Caco-2 (cell line): ENCODE data around the gene NCKAP5. TPM values are rescaled to one million over a fixed set of nuclear protein-coding genes. Genes with fewer than 3 reads are reported as not detected.

Experiments
- BruUV-seq: library from RNA; stranded (reverse); fragments of 400-500 nt; replicated peaks from 2 replicates; lab custom pipeline; 2021; lab: Mats Ljungman, UMichigan
- CTCF ChIA-PET: fragments of 300-600 bp; sonication (Branson Sonifier 250); formaldehyde crosslinking; loops from one replicate; lab custom pipeline; 2022; ENCODE audit warnings: antibody characterized with exemption; lab: Charles Lee
- POLR2A ChIA-PET: fragments of 300-600 bp; sonication (Branson Sonifier 250); formaldehyde crosslinking; loops from one replicate; lab custom pipeline; 2022; ENCODE audit warnings: antibody characterized with exemption; lab: Charles Lee
- DNase-seq, 2 experiments: peaks; one replicate each; pipeline versions ENCODE4 v3.0.0 to v3.0.0-alpha.2; 2020 to 2022
- H3K27me3 ChIP-seq: replicated peaks from 2 replicates; pipeline ENCODE4 v1.6.0; 2011; ENCODE audit warnings: low read length; ENCODE audit not compliant: control insufficient read depth, insufficient read depth
- H3K36me3 ChIP-seq: 2 replicates; pipeline ENCODE4 v1.5.1; 2011; ENCODE audit warnings: low read length; ENCODE audit not compliant: control insufficient read depth, insufficient read depth
- H3K4me1 ChIP-seq: fragments of 250-450 bp; sonication (Bioruptor Pico); 2 replicates; pipeline ENCODE4 v1.5.1; 2020; ENCODE audit warnings: mild to moderate bottlenecking
- H3K4me3 ChIP-seq: 2 replicates; pipeline ENCODE4 v1.5.1; 2011; ENCODE audit warnings: low read depth, mild to moderate bottlenecking, control low read depth, low read length
- H3K9me3 ChIP-seq: fragments of 250-450 bp; sonication (Bioruptor Pico); 2 replicates; pipeline ENCODE4 v1.5.1; 2020; ENCODE audit warnings: mild to moderate bottlenecking, moderate library complexity
- H3K27ac Mint-ChIP-seq: one replicate; pipeline ENCODE4 v1.8.0; 2022; ENCODE audit warnings: mixed read lengths; ENCODE audit not compliant: unreplicated experiment
- H3K27me3 Mint-ChIP-seq: one replicate; pipeline ENCODE4 v1.8.0; 2022; ENCODE audit warnings: mixed read lengths; ENCODE audit not compliant: insufficient read depth, unreplicated experiment
- H3K36me3 Mint-ChIP-seq: one replicate; pipeline ENCODE4 v1.8.0; 2022; ENCODE audit warnings: mild to moderate bottlenecking, mixed read lengths; ENCODE audit not compliant: insufficient read depth, unreplicated experiment
- H3K4me1 Mint-ChIP-seq: one replicate; pipeline ENCODE4 v1.8.0; 2022; ENCODE audit warnings: low read depth, mixed read lengths; ENCODE audit not compliant: unreplicated experiment
- H3K4me3 Mint-ChIP-seq: one replicate; pipeline ENCODE4 v1.8.0; 2022; ENCODE audit warnings: mild to moderate bottlenecking, moderate library complexity, mixed read lengths; ENCODE audit not compliant: unreplicated experiment
- H3K9me3 Mint-ChIP-seq: one replicate; pipeline ENCODE4 v1.8.0; 2022; ENCODE audit warnings: mixed read lengths; ENCODE audit not compliant: unreplicated experiment
- CTCF ChIP-seq, 2 experiments: fragments of 200-600 bp in 1 of 2; IDR thresholded peaks; 1 replicate in 1 of 2; 2 replicates in 1 of 2; pipeline versions ENCODE4 v1.5.1 to v1.8.0; 2011 to 2022; ENCODE audit warnings: antibody characterized with exemption in 1 of 2, control low read depth in 1 of 2, inconsistent platforms in 1 of 2, low read depth in 1 of 2, low read length in 1 of 2, mild to moderate bottlenecking in 1 of 2, moderate library complexity in 1 of 2; ENCODE audit not compliant: insufficient read depth in 1 of 2, severe bottlenecking in 1 of 2, unreplicated experiment in 1 of 2
- intact Hi-C: fragments of 100-400 bp; cut with micrococcal nuclease; formaldehyde crosslinking; loops from one replicate; pipeline ENCODE4 v1.10.0; 2022; ENCODE audit not compliant: unreplicated experiment
- total RNA-seq: library from RNA; stranded (reverse); gene quantifications from 2 replicates; pipeline ENCODE4 v1.2.3, GENCODE V29; 2022

Gene NCKAP5
- total RNA-seq, 1 experiment from 2014 or later: 3.8 TPM

- Mint-ChIP-seq H3K4me1 (no peaks in the 10 kb centered on the region), H3K9me3 (no peaks in the 10 kb centered on the region), H3K36me3 (no peaks in the 10 kb centered on the region), H3K27me3 (no peaks in the 10 kb centered on the region), H3K4me3 (no peak overlapping the region), H3K27ac (no peak overlapping the region)
- Histone ChIP-seq H3K36me3 (no peaks in the 10 kb centered on the region), H3K27me3 (no peaks in the 10 kb centered on the region), H3K4me3 (no peak overlapping the region), H3K9me3 (no peaks in the 10 kb centered on the region), H3K4me1 (no peaks in the 10 kb centered on the region)
- ChIA-PET CTCF (no interaction called here), POLR2A (no interaction called here)
- intact Hi-C loops: no loop called here
- TF ChIP-seq CTCF (IDR thresholded peaks at IDR 0.05; ENCODE audit: insufficient read depth in 1 of 2, low read depth in 1 of 2, low read length in 1 of 2, severe bottlenecking in 1 of 2, unreplicated experiment in 1 of 2): no peak
- BruUV-seq: no TSS peak
- no peak for DNase-seq
These were observed 225.8 kb downstream of the NCKAP5 start for GRCh38 chr2:133342286-133343017.

- H3K4me3 ChIP-seq: no peak overlapping the region
- no peak for TF ChIP-seq CTCF (IDR thresholded peaks at IDR 0.05; ENCODE audit: insufficient read depth in 1 of 2, low read depth in 1 of 2, low read length in 1 of 2, severe bottlenecking in 1 of 2, unreplicated experiment in 1 of 2)
- no peaks in the 10 kb centered on the region for H3K4me1 ChIP-seq
- no peak overlapping the region for H3K27ac Mint-ChIP-seq
- H3K4me3 Mint-ChIP-seq: no peak overlapping the region
- H3K36me3 ChIP-seq: no peaks in the 10 kb centered on the region
- H3K36me3 Mint-ChIP-seq: no peaks in the 10 kb centered on the region
- no peaks in the 10 kb centered on the region for H3K9me3 Mint-ChIP-seq
- no peaks in the 10 kb centered on the region for H3K4me1 Mint-ChIP-seq
- no peaks in the 10 kb centered on the region for H3K27me3 Mint-ChIP-seq
- intact Hi-C loops: no loop called here
- DNase-seq: no peak
- CTCF ChIA-PET: no interaction called here
- POLR2A ChIA-PET: no interaction called here
- no TSS peak for BruUV-seq
- no peaks in the 10 kb centered on the region for H3K27me3 ChIP-seq
- no peaks in the 10 kb centered on the region for H3K9me3 ChIP-seq
These were observed 226.7 kb downstream of the NCKAP5 start for GRCh38 chr2:133341575-133341974.

- Histone ChIP-seq H3K27me3 (no peaks in the 10 kb centered on the region), H3K9me3 (no peaks in the 10 kb centered on the region), H3K4me3 (no peak overlapping the region), H3K36me3 (no peaks in the 10 kb centered on the region), H3K4me1 (no peaks in the 10 kb centered on the region)
- POLR2A ChIA-PET: no interaction called here
- H3K9me3 Mint-ChIP-seq: no peaks in the 10 kb centered on the region
- CTCF ChIA-PET: no interaction called here
- H3K4me3 Mint-ChIP-seq: no peak overlapping the region
- no peaks in the 10 kb centered on the region for H3K36me3 Mint-ChIP-seq
- intact Hi-C loops: no loop called here
- no peaks in the 10 kb centered on the region for H3K4me1 Mint-ChIP-seq
- H3K27ac Mint-ChIP-seq: no peak overlapping the region
- DNase-seq: no peak
- no peaks in the 10 kb centered on the region for H3K27me3 Mint-ChIP-seq
- no peak for TF ChIP-seq CTCF (IDR thresholded peaks at IDR 0.05; ENCODE audit: insufficient read depth in 1 of 2, low read depth in 1 of 2, low read length in 1 of 2, severe bottlenecking in 1 of 2, unreplicated experiment in 1 of 2)
- no TSS peak for BruUV-seq
These were observed 230.0 kb downstream of the NCKAP5 start for GRCh38 chr2:133338224-133338623.
